Lung (tissue), 12 donors: ENCODE measurements around the gene AGBL3. TPM values are rescaled to one million over a fixed set of nuclear protein-coding genes. Genes with fewer than 3 reads are reported as not detected.

Experiments used
- ATAC-seq: fragments of 200-7000 bp; cut with Tn5 transposase; one replicate; pipeline ENCODE4 v1.9.1; 2020; ENCODE audit warnings: moderate number of reproducible peaks; ENCODE audit not compliant: insufficient read depth, low FRiP score
- DNase-seq, 3 donors: peaks; one replicate each; pipeline ENCODE4 v3.0.0-alpha.2; 2013 to 2017
- H3K27ac ChIP-seq, 2 donors: one replicate each; pipeline ENCODE4 v1.5.1; 2013; ENCODE audit warnings: mild to moderate bottlenecking in 2 of 2, moderate library complexity in 2 of 2, control low read depth in 1 of 2, inconsistent platforms in 1 of 2, low read depth in 1 of 2, low read length in 1 of 2
- H3K27me3 ChIP-seq, 3 donors: one replicate each; pipeline ENCODE4 v1.5.1; 2013; ENCODE audit warnings: low read length in 2 of 3; ENCODE audit not compliant: control insufficient read depth in 3 of 3, insufficient read depth in 3 of 3
- H3K36me3 ChIP-seq, 4 donors: one replicate each; pipeline ENCODE4 v1.5.1; 2013; ENCODE audit warnings: low read length in 4 of 4, mild to moderate bottlenecking in 1 of 4, moderate library complexity in 1 of 4; ENCODE audit not compliant: control insufficient read depth in 4 of 4, insufficient read depth in 4 of 4
- H3K4me1 ChIP-seq, 5 donors: one replicate each; pipeline ENCODE4 v1.5.1; 2013; ENCODE audit warnings: low read length in 5 of 5, mild to moderate bottlenecking in 2 of 5, moderate library complexity in 1 of 5; ENCODE audit not compliant: control insufficient read depth in 5 of 5, insufficient read depth in 5 of 5
- H3K4me3 ChIP-seq: one replicate; pipeline ENCODE4 v1.5.1; 2013; ENCODE audit warnings: mild to moderate bottlenecking, control low read depth, moderate library complexity
- H3K9ac ChIP-seq, 2 donors: one replicate each; pipeline ENCODE4 v1.5.1; 2013; ENCODE audit warnings: low read length in 2 of 2, control low read depth in 1 of 2; ENCODE audit not compliant: insufficient read depth in 1 of 2
- H3K9me3 ChIP-seq, 4 donors: one replicate each; pipeline ENCODE4 v1.5.1; 2013; ENCODE audit warnings: low read length in 3 of 4, mild to moderate bottlenecking in 1 of 4, moderate library complexity in 1 of 4; ENCODE audit not compliant: control insufficient read depth in 4 of 4, insufficient read depth in 3 of 4
- CTCF ChIP-seq: IDR thresholded peaks from 2 replicates; pipeline ENCODE4 v1.5.1; 2012; ENCODE audit warnings: mild to moderate bottlenecking; ENCODE audit errors: control extremely low read depth, extremely low read depth
- WGBS, 2 donors: extraction: QIAGEN DNeasy Blood & Tissue Kit; methylation state at CpG; one replicate each; pipeline ENCODE4 v1.1.7; 2013; 5-methylcytosine and 5-hydroxymethylcytosine counted together
- polyA plus RNA-seq, 2 donors: library from polyadenylated mRNA; stranded (reverse); fragments of 200-250 nt; gene quantifications; one replicate each; pipeline ENCODE4 v1.2.1, GENCODE V29; 2013
- total RNA-seq, 2 donors: library from RNA; depleted of rRNA in 1 of 2; stranded (reverse); fragments of >200 nt in 1 of 2; gene quantifications; one replicate each; pipeline ENCODE4 v1.2.1, GENCODE V29; 2014 to 2021
- donor health status: control.
- donor health status: control.
- donor health status: Bipolar disorder and iron deficiency.
- donor health status: healthy.
- donor health status: DM: yes; HTN: yes; CAD: no.

AGBL3 gene
- total and polyA plus RNA-seq, 4 donors: 1.3 to 5.2 (median 2.8) TPM

- Histone ChIP-seq H3K9ac (no peak overlapping the region), H3K36me3 (peaks cover 0 to 11% (median under 1%) of the 10 kb centered on the region in 4 donors), H3K9me3 (peaks cover 0 to 4% (median 3%) of the 10 kb centered on the region in 4 donors), H3K4me3 (no peak overlapping the region), H3K27me3 (no peaks in the 10 kb centered on the region), H3K4me1 (peaks cover 0 to 35% (median 9%) of the 10 kb centered on the region in 5 donors), H3K27ac (peak overlapping the region; percentile 73 to 81)
- DNase-seq: peak in 2 of 3 donors; percentile 25 to 52
- TF ChIP-seq CTCF: no peak
- peak; percentile 54 for ATAC-seq
- WGBS, 2 donors: 48 to 50% methylated on average over 5 of the region's 5 CpGs
Measured at GRCh38 chr7:135160098-135160857, 174.0 kb downstream of the AGBL3 start.

DNA sequence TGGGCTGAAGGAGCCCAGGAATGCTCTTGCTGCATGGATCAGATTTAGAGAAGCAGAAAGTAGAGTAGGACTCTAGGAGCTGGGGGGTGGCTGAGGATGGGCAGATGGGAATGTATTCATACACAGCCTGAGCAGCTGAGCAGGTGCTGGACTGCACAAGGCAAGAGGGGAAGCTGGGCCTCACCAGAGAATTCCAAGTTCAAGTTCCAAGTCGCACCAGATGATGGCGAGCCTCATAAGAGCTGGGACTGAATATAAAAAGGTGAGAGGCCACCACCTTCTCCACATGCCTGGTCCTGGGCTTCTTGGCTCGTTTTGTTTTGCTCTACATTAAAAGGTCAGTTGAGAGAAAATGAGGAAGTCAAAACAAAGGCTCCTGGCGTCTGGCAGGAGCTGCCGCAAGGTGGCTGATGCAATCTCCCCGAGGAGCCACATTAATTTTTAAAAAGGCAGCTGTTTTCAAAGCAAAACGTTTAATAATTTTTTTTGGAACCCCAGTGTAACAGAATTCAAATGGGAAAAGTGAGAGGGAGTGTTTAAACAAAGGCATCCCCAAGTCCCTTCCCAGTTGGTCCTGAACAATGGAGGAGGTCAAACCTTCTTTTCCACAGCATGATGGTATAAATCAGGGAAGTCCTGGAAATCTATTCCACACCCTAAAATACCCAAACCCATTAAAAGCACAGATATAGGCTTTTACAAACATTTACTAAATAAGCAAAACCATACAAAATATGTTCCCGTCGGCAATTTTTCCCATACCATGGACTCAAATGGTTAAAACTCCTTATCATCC lies 174.7 kb downstream of the AGBL3 start:
- no peak overlapping the region for H3K9ac ChIP-seq
- H3K4me1 ChIP-seq: peaks cover 0 to 38% (median 9%) of the 10 kb centered on the region in 5 donors
- DNase-seq: no peak
- no peaks in the 10 kb centered on the region for H3K27me3 ChIP-seq
- ATAC-seq: no peak
- H3K9me3 ChIP-seq: peaks cover 0 to 4% (median 1%) of the 10 kb centered on the region in 4 donors
- H3K36me3 ChIP-seq: peaks cover 0 to 18% (median 5%) of the 10 kb centered on the region in 4 donors
- no peak for TF ChIP-seq CTCF
- WGBS, 2 donors: 32 to 50% methylated on average over 9 of the region's 9 CpGs
- H3K4me3 ChIP-seq: no peak overlapping the region
- peak overlapping the region; percentile 54 to 81 for H3K27ac ChIP-seq

- Histone ChIP-seq H3K4me3 (no peak overlapping the region), H3K27me3 (no peaks in the 10 kb centered on the region), H3K36me3 (peaks cover 0 to 24% (median 6%) of the 10 kb centered on the region in 4 donors), H3K9ac (no peak overlapping the region), H3K4me1 (peaks cover 0 to 42% (median 9%) of the 10 kb centered on the region in 5 donors), H3K27ac (peak overlapping the region; percentile 22 to 58), H3K9me3 (peaks cover 0 to 4% (median 0%) of the 10 kb centered on the region in 4 donors)
- no peak for ATAC-seq
- DNase-seq: no peak
- 68 to 69% methylated on average over 6 of the region's 6 CpGs for WGBS, 2 donors
- no peak for TF ChIP-seq CTCF
Measured at GRCh38 chr7:135161669-135162068, 175.4 kb downstream of the AGBL3 start.
